GM19372 (cell line): ENCODE measurements around the gene TTLL1.
"Not testable (repeated sequence)": the region's sequence is repeated elsewhere in the genome, so short reads cannot be mapped to it uniquely, and the experiment has no call there.

ENCODE experiments used
- ATAC-seq: cut with Tn5 transposase; IDR thresholded peaks from one replicate; pipeline ENCODE4 v1.9.1; 2021; ENCODE audit warnings: mild to moderate bottlenecking, low read depth, moderate library complexity; ENCODE audit not compliant: unreplicated experiment

The TTLL1 gene

DNA sequence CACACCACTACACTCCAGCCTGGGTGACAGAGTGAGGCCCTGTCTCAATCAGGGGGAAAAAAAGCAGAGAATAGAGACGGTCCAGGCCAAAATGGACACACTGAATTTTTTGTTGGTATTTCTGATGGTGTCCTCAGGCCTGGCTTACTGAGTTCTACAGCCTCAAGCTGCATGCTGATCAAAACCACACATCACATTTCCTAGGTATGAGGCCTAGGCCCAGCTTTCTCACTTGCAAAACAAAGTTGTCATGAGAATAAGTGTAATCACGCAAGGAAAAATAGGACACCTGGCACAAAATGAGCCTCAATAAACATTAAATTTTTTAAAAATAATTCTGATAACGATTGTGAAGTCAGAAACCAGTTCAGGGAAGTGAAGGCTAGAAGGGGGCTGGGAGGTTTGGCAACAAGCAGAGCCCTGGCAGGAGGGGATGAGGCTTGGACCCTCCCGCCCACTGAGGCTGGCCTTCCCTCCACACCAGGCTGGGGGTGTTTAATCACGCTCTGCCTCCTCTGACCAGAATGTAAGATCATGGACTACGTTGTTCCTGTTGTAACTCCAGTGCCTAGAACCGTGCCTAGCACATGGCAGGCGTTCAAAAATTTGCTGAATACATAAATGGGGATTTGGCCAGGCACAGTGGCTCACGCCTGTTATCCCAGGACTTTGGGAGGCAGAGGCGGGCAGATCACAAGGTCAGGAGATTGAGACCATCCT, 92.4 kb downstream of the TTLL1 start:
- ATAC-seq, result no peak

DNA sequence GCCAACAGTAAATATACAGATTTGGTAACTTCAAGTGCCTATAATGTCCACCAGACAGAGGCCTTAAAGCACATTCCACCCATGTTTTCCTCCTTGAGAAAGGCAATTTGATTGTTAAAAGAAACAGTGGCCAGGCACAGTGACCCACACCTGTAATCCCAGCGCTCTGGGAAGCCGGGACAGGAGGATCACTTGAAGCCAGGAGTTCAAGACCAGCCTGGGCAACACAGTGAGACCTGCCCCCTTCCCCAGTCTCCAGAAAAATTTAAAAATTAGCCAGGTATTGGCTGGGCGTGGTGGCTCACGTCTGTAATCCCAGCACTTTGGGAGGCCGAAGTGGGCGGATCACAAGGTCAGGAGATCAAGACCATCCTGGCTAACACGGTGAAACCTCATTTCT, 93.5 kb downstream of the TTLL1 start:
- ATAC-seq, result not testable (repeated sequence)

DNA sequence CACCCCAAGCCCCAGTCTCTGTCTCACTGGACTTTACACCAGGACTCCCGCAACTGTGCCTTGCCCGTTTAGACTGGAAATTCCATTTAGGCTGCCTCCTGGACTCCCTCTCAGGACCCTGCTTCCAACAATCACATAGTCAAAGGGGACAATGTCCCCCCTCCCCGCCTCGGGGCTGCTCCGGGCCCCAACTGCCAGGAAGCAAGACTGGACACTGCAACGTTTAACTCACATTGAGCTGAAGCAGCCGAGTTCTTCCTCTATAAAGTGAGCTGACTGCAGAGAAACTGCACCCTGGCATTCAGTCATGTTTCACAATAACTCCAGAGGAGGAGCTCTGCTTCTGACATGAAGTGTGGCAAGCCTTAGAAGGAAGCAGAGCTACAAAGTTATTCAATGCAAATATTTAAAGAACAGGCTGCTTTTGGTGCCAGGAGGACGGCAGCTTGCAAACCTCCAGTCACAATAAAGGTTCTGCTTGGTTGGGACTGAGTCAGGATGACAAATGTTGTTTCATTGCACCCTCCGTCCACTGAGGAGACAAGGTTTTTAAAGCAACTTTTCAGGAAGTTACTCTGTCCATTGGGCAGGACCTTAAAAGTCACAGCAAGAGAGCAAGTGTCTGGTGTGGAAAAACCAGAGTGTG, 94.2 kb downstream of the TTLL1 start:
- ATAC-seq, result no peak

DNA sequence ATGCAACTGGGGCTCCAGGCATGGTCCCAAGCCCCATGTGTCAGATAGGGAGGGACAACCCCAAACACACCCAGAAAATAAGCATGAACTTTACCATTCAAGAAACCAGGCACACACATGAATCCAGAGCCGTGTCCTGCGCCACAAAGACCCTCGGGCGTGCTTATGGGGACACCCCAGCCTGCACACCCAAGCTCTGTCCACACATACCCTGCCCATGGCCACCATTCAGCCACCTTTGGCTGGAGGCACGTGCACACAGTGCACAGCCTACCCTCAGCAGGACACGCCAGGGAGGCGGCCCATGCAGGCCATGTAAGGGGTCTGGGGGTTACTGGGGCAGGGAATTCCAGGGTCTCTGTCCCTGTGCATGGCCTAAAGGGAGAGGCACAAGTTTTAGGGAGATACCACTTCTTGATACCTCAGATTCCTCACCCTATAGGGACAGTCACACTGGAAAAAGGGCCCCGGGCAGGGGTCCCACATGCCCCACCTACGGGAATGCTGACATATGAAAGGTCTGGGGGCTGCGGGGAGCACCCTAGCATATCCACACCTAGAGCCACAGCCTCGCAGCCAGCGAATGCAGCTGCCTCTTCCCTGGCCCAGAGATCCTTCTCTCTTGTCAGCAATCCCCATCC, 94.8 kb downstream of the TTLL1 start:
- no peak for ATAC-seq

DNA sequence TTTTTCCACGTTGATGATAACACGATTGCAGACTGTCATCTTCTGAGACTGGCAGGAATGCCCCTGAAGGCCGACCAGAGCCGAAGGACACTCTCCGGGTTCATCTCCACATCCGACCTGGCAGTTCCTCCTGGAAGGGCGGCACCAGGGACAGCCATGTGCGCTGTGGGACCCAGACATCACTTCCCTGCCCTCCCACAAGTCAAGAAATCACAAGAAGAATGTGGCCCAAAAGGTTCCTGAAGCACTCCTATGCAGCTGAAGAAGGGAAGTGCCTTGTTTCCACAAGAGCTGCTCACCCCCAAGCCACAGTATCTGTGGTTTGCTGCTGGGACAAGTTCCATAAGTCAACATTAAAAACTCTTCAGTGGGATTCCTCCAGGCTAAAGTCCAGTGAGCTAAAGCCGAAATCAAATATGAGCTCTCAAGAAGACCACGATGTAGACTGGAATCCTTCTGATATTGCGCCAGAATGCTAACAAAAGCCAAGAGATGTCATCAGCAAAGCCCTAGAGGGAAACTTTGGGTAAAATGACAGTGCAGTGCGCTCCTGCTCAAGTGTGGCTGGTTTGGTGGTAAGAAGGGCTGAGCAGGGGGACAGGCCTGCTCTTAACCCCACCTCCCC, 95.4 kb downstream of the TTLL1 start:
- ATAC-seq, result no peak

DNA sequence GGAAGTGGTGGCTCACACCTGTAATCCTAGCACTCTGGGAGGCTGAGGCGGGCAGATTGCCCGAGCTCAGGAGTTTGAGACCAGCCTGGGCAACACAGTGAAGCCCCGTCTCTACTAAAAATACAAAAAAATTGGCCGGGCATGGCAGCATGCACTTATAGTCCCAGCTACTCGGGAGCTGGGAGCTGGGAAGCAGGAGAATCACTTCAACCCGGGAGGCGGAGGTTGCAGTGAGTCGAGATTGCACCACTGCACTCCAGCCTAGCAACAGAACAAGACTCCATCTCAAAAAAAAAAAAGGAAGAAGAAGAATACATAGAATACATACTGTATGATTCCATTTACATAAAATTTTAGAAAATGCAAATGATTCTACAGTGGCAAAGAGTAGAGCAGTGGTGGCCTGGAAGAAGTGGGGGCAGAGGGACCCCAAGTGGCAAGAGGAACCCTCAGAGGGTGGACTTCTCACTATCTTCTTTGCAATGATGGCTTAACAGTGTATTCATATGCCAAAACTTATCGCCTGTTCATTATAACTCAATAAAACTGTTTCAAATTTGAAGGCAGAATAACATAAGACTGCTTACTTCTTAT, 96.2 kb downstream of the TTLL1 start:
- ATAC-seq, result no peak

DNA sequence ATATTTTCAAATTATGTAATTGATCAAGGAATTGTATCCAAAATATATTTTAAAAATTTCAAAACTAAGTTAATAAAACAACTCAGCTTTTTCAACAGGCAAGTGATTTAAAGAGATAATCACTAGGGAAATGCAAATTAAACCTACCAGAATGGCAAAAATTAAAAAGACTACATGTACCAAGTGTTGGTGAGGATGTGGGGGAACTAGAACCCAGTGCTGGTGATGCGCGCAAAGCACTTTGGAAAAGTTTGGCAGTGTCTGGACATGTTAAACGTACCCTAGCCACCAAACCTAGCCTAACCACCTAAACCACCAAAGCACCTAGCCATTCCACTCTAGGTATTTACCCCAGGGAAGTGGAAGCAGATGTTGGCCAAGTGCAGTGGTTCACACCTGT, 97.1 kb downstream of the TTLL1 start:
- no peak for ATAC-seq

DNA sequence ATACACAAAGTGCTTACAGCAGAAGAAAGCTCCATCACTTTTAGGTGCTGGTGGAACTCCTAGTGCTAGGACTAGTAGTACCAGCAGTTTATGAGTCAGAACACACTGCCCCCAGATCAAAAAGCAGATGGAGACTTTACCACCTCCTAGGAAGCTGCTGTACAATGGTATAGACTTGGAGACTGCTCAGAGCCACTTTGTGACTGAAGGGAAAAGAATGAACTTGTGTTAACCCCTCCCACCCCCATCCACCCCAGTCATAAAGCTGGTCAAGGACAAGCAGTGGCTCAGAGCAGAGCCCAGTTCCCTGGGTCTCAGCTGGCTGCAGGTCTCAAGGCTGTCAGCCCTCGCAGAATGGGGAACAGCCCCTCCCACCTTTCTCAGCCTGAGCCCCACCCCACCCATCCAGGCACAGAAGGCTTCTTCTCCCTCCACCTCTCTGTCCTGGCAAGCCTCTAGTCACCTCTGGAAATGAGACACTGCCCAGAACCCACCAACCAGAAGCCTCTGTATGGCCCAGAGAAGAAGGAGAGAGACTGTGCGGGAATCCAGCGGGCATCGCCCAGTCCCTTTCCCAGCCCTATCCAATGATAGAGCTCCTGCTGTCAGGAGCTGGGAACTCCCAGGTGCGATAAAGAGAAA, 98.1 kb downstream of the TTLL1 start:
- no peak for ATAC-seq

DNA sequence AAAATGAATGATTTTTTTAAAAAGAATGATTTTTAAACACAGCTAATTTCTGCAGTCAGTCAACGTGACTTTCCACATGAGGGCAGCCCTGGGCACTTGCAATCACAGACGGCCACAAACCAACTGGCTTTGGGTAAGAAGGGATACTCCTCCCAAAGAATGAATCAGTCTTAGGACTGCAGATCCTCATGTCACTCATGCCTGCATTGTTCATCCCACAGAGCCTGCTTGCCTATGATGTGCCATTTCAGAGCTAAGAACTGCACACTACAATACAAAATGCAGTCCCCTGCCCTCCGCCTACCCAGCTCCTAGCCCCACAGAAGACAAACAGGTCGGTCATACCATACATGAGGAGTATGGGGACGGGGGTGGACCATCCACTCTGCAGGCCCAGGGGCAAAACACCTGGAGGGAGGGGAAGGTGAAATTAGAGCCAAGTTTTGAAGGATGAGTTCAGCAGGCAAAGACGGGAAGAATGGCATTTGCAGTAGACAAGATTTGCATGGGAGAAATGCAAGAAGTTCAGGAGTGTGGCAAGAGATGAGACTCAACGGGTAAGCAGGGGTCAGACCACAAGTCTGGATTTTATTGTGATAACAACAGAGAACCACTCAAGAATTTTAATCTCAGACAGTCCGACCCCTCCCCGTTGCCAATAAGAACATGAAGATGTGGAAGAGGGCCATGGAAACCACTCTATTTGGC, 98.9 kb downstream of the TTLL1 start:
- no peak for ATAC-seq
